IMR-90 (cell line): Measurements from ENCODE around the gene AKAP13. TPM values are rescaled to one million over a fixed set of nuclear protein-coding genes. Genes with fewer than 3 reads are reported as not detected.

ENCODE experiments used
- ATAC-seq: fragments of 200-7000 bp; cut with Tn5 transposase; 2 replicates; pipeline ENCODE4 v1.9.1; 2020; ENCODE audit warnings: low read depth, mild to moderate bottlenecking, moderate library complexity
- BruUV-seq: library from RNA; stranded (reverse); fragments of 400-500 nt; replicated peaks from 2 replicates; lab custom pipeline; 2021; lab: Mats Ljungman, UMichigan
- CTCF ChIA-PET: fragments of 300-600 bp; formaldehyde crosslinking; extraction: SDS; loops from one replicate; lab custom pipeline; 2021; ENCODE audit warnings: antibody characterized with exemption; lab: Yijun Ruan, JAX
- POLR2A ChIA-PET: fragments of 300-600 bp; sonication (Branson Sonifier 250); formaldehyde crosslinking; loops from one replicate; lab custom pipeline; 2022; ENCODE audit warnings: antibody characterized with exemption; ENCODE audit not compliant: unreplicated experiment; lab: Charles Lee
- DNase-seq: peaks from one replicate; pipeline ENCODE4 v3.0.0; 2013
- H2AFZ ChIP-seq: replicated peaks from 2 replicates; pipeline ENCODE3; 2013; ENCODE audit warnings: low read length, mild to moderate bottlenecking; ENCODE audit not compliant: poor library complexity
- H2AK5ac ChIP-seq: 2 replicates; pipeline ENCODE4 v1.6.1; 2013; ENCODE audit warnings: low read depth, low read length, inconsistent platforms
- H2AK9ac ChIP-seq: replicated peaks from 2 replicates; pipeline ENCODE3; 2013; ENCODE audit warnings: mild to moderate bottlenecking, low read depth, low read length, moderate library complexity; ENCODE audit not compliant: poor library complexity
- H2BK120ac ChIP-seq: 2 replicates; pipeline ENCODE4 v1.6.1; 2013; ENCODE audit warnings: low read depth, low read length, inconsistent platforms
- H2BK15ac ChIP-seq: 3 replicates; pipeline ENCODE4 v1.6.1; 2013; ENCODE audit warnings: low read depth, low read length, inconsistent platforms
- H2BK20ac ChIP-seq: 2 replicates; pipeline ENCODE4 v1.6.1; 2013; ENCODE audit warnings: low read depth, mild to moderate bottlenecking, inconsistent platforms, low read length, moderate library complexity
- H2BK5ac ChIP-seq: 2 replicates; pipeline ENCODE4 v1.6.1; 2013; ENCODE audit warnings: mild to moderate bottlenecking, low read depth, low read length, inconsistent platforms; ENCODE audit not compliant: poor library complexity, severe bottlenecking
- H3K14ac ChIP-seq: replicated peaks from 2 replicates; pipeline ENCODE4 v1.6.1; 2013; ENCODE audit warnings: low read depth, low read length, inconsistent platforms
- H3K18ac ChIP-seq: 2 replicates; pipeline ENCODE4 v1.6.1; 2013; ENCODE audit warnings: low read depth, low read length, control low read depth
- H3K23ac ChIP-seq: 2 replicates; pipeline ENCODE4 v1.6.1; 2013; ENCODE audit warnings: low read depth, low read length, inconsistent platforms
- H3K27ac ChIP-seq: 2 replicates; pipeline ENCODE4 v1.5.1; 2013; ENCODE audit warnings: mild to moderate bottlenecking, control low read depth, low read length; ENCODE audit not compliant: insufficient read depth
- H3K27me3 ChIP-seq: 2 replicates; pipeline ENCODE4 v1.6.1; 2013; ENCODE audit warnings: low read length; ENCODE audit not compliant: control insufficient read depth, insufficient read depth
- H3K36me3 ChIP-seq: 2 replicates; pipeline ENCODE4 v1.6.1; 2013; ENCODE audit warnings: low read length, mixed read lengths; ENCODE audit not compliant: control insufficient read depth, insufficient read depth
- H3K4ac ChIP-seq: 2 replicates; pipeline ENCODE4 v1.6.1; 2013; ENCODE audit warnings: low read depth, low read length, inconsistent platforms
- H3K4me1 ChIP-seq: 2 replicates; pipeline ENCODE4 v1.6.1; 2013; ENCODE audit warnings: low read length, mixed read lengths; ENCODE audit not compliant: control insufficient read depth, insufficient read depth
- H3K4me2 ChIP-seq: 2 replicates; pipeline ENCODE4 v1.6.1; 2013; ENCODE audit warnings: low read depth, mild to moderate bottlenecking, control low read depth, low read length, moderate library complexity
- H3K4me3 ChIP-seq: 2 replicates; pipeline ENCODE4 v1.5.1; 2013; ENCODE audit warnings: low read depth, mild to moderate bottlenecking, control low read depth, low read length, moderate library complexity; ENCODE audit not compliant: insufficient read depth
- H3K56ac ChIP-seq: 2 replicates; pipeline ENCODE4 v1.6.1; 2013; ENCODE audit warnings: low read length, inconsistent platforms; ENCODE audit not compliant: insufficient read depth; ENCODE audit errors: extremely low read depth
- H3K79me1 ChIP-seq, 2 experiments: 2 replicates each; pipeline ENCODE4 v1.6.1; 2013; ENCODE audit warnings: low read length in 2 of 2, inconsistent platforms in 1 of 2, low read depth in 1 of 2
- H3K9ac ChIP-seq: 2 replicates; pipeline ENCODE4 v1.6.1; 2013; ENCODE audit warnings: low read depth, low read length, control low read depth
- H3K9me1 ChIP-seq: 2 replicates; pipeline ENCODE4 v1.6.1; 2013; ENCODE audit warnings: low read length, inconsistent platforms; ENCODE audit not compliant: insufficient read depth
- H3K9me3 ChIP-seq: 2 replicates; pipeline ENCODE4 v1.6.1; 2013; ENCODE audit warnings: low read length; ENCODE audit not compliant: control insufficient read depth, insufficient read depth
- H4K20me1 ChIP-seq: 2 replicates; pipeline ENCODE4 v1.6.1; 2013; ENCODE audit warnings: low read length, inconsistent platforms; ENCODE audit not compliant: insufficient read depth
- H4K5ac ChIP-seq: 2 replicates; pipeline ENCODE4 v1.6.1; 2013; ENCODE audit warnings: mild to moderate bottlenecking, low read depth, low read length, control low read depth
- H4K8ac ChIP-seq, 2 experiments: 2 replicates each; pipeline ENCODE4 v1.6.1; 2013; ENCODE audit warnings: low read depth in 2 of 2, low read length in 2 of 2, control low read depth in 1 of 2, inconsistent platforms in 1 of 2
- H4K91ac ChIP-seq: 2 replicates; pipeline ENCODE4 v1.6.1; 2013; ENCODE audit warnings: low read depth, low read length, inconsistent platforms; ENCODE audit not compliant: insufficient read depth
- CEBPB ChIP-seq: IDR thresholded peaks from 2 replicates; pipeline ENCODE4 v1.6.1; 2012; ENCODE audit warnings: low read depth, low read length, improper control_type of control experiment
- CHD1 ChIP-seq: IDR thresholded peaks from 2 replicates; pipeline ENCODE4 v1.6.1; 2012; ENCODE audit warnings: low read depth, low read length, improper control_type of control experiment
- FOS ChIP-seq: fragments of 150-350 bp; IDR thresholded peaks from 2 replicates; pipeline ENCODE4 v1.6.1; 2016; ENCODE audit warnings: low read depth, low read length
- MAZ ChIP-seq: IDR thresholded peaks from 2 replicates; pipeline ENCODE4 v1.6.1; 2012; ENCODE audit warnings: low read depth, mild to moderate bottlenecking, low read length, improper control_type of control experiment, moderate library complexity, borderline replicate concordance
- MXI1 ChIP-seq: IDR thresholded peaks from 2 replicates; pipeline ENCODE4 v1.6.1; 2012; ENCODE audit warnings: low read depth, mild to moderate bottlenecking, low read length, moderate library complexity, borderline replicate concordance
- RAD21 ChIP-seq: IDR thresholded peaks from 2 replicates; pipeline ENCODE4 v1.6.1; 2012; ENCODE audit warnings: low read length, improper control_type of control experiment
- RCOR1 ChIP-seq: IDR thresholded peaks from 2 replicates; pipeline ENCODE4 v1.6.1; 2012; ENCODE audit warnings: mild to moderate bottlenecking, low read length, improper control_type of control experiment; ENCODE audit not compliant: insufficient replicate concordance
- RFX5 ChIP-seq: IDR thresholded peaks from 2 replicates; pipeline ENCODE4 v1.8.0; 2012; ENCODE audit warnings: low read depth, mild to moderate bottlenecking, low read length, moderate library complexity
- SMC3 ChIP-seq: fragments of 150-350 bp; IDR thresholded peaks from 2 replicates; pipeline ENCODE4 v1.6.1; 2016; ENCODE audit warnings: low read depth, mild to moderate bottlenecking, antibody characterized with exemption, low read length, moderate library complexity
- WGBS, 2 experiments: methylation state at CpG; one replicate each; pipeline versions ENCODE4 v1.1.5 to v1.1.7; 2013; ENCODE audit warnings: missing lambda C conversion rate in 2 of 2; ENCODE audit not compliant: insufficient read length in 1 of 2; ENCODE audit errors: extremely low coverage in 2 of 2; 5-methylcytosine and 5-hydroxymethylcytosine counted together
- dilution Hi-C: fragments of 300-500 bp; cut with HindIII; formaldehyde crosslinking; loops from one replicate; pipeline ENCODE4 v1.14.3; 2018; ENCODE audit warnings: low sequenced_read_pairs; ENCODE audit not compliant: unreplicated experiment
- in situ Hi-C: fragments of 300-500 bp; cut with MboI; formaldehyde crosslinking; loops from 3 replicates; pipeline ENCODE4 v1.14.3; 2019; ENCODE audit warnings: low sequenced_read_pairs, inconsistent platforms, mixed read lengths
- intact Hi-C: fragments of 100-400 bp; cut with micrococcal nuclease; formaldehyde crosslinking; loops from 2 replicates; pipeline ENCODE4 v1.10.0; 2022
- polyA plus RNA-seq, 3 experiments: library from polyadenylated mRNA; depleted of rRNA; stranded (reverse); fragments of >200 nt; gene quantifications; 2 replicates each; pipeline ENCODE4 v1.2.3, GENCODE V29; 2012; ENCODE audit warnings: low replicate concordance in 1 of 3
- total RNA-seq: library from RNA; depleted of rRNA; stranded (reverse); fragments of >200 nt; gene quantifications from 2 replicates; pipeline ENCODE4 v1.2.3, GENCODE V29; 2012
- TF ChIP-seq, protein P1 (sequence below): conservative IDR thresholded peaks from 2 replicates; pipeline ENCODE4 v1.5.1; 2012; ENCODE audit warnings: mild to moderate bottlenecking, low read depth, low read length, improper control_type of control experiment
- TF ChIP-seq, protein P2 (sequence below): fragments of 150-350 bp; IDR thresholded peaks from 2 replicates; pipeline ENCODE4 v1.6.1; 2017; ENCODE audit warnings: mild to moderate bottlenecking, antibody characterized with exemption, low read length, low read depth

Gene AKAP13
- total and polyA plus RNA-seq, 2 of the 4 experiments (the other 2 are of a cell fraction): 10.4 to 46.4 TPM

DNA sequence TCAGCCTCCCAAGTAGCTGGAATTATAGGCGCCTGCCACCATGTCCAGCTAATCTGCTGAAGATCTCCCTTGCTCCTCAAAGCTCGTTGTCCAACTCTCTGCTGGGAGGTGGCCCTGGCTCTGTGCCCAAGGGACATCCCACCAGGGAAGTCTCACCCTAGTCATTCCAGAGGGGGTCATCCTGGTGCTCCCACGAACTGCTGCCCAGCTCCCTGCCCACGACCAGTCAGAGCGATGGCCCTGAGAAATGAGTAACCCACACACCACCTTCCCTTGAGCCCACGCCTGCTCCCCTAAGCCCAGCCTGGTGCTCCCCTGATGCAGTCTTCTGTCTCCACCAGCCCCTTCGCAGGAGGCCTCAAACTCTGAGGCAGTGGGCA is 409.1 kb downstream of the AKAP13 start:
- intact Hi-C loops (no loop called here), dilution Hi-C loops (no loop called here), in situ Hi-C loops (no loop called here)
- Histone ChIP-seq H4K91ac (no peak overlapping the region), H2AK9ac (no peak overlapping the region), H3K4ac (no peak overlapping the region), H2BK20ac (no peak overlapping the region), H2AFZ (no peak overlapping the region), H3K4me1 (peaks cover 25% of the 10 kb centered on the region), H3K27me3 (no peaks in the 10 kb centered on the region), H3K14ac (no peak overlapping the region), H2AK5ac (no peak overlapping the region), H3K4me3 (no peak overlapping the region), H3K56ac (no peak overlapping the region), H2BK5ac (no peak overlapping the region), H4K5ac (no peak overlapping the region), H2BK15ac (no peak overlapping the region), H3K23ac (no peak overlapping the region), H4K20me1 (peaks cover 30% of the 10 kb centered on the region), H3K9me1 (peaks cover 26% of the 10 kb centered on the region), H4K8ac (no peak overlapping the region), H3K36me3 (no peaks in the 10 kb centered on the region), H3K9ac (no peak overlapping the region), H3K79me1 (peaks cover 37 to 72% of the 10 kb centered on the region in 2 experiments; a peak in 3 of 4 replicates), H3K9me3 (no peaks in the 10 kb centered on the region), H3K18ac (no peak overlapping the region), H2BK120ac (no peak overlapping the region), H3K4me2 (no peak overlapping the region), H3K27ac (no peak overlapping the region)
- ChIA-PET POLR2A (no interaction called here), CTCF (interaction anchor here (1.1 kb wide), 1 partner anchor 21 kb away, joined by 3 read pairs; no protein-coding TSS in a partner anchor)
- TF ChIP-seq CHD1 (no peak), MXI1 (no peak), CEBPB (no peak), RCOR1 (no peak), RFX5 (no peak), MAZ (no peak), SMC3 (no peak), FOS (no peak), RAD21 (no peak)
- TF ChIP-seq, protein P1, sequence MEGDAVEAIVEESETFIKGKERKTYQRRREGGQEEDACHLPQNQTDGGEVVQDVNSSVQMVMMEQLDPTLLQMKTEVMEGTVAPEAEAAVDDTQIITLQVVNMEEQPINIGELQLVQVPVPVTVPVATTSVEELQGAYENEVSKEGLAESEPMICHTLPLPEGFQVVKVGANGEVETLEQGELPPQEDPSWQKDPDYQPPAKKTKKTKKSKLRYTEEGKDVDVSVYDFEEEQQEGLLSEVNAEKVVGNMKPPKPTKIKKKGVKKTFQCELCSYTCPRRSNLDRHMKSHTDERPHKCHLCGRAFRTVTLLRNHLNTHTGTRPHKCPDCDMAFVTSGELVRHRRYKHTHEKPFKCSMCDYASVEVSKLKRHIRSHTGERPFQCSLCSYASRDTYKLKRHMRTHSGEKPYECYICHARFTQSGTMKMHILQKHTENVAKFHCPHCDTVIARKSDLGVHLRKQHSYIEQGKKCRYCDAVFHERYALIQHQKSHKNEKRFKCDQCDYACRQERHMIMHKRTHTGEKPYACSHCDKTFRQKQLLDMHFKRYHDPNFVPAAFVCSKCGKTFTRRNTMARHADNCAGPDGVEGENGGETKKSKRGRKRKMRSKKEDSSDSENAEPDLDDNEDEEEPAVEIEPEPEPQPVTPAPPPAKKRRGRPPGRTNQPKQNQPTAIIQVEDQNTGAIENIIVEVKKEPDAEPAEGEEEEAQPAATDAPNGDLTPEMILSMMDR: no peak
- TF ChIP-seq, protein P2, sequence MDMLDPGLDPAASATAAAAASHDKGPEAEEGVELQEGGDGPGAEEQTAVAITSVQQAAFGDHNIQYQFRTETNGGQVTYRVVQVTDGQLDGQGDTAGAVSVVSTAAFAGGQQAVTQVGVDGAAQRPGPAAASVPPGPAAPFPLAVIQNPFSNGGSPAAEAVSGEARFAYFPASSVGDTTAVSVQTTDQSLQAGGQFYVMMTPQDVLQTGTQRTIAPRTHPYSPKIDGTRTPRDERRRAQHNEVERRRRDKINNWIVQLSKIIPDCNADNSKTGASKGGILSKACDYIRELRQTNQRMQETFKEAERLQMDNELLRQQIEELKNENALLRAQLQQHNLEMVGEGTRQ: no peak
- no TSS peak for BruUV-seq
- WGBS, 2 experiments: 84% methylated on average over 3 of the region's 7 CpGs; no CpG with 5 or more reads in 1 of the 2 experiments
- DNase-seq (no peak), ATAC-seq (no peak)
